GM12874 (cell line): ENCODE measurements around the gene VPS45.

Experiments used
- TF ChIP-seq, protein P1 (sequence below): IDR thresholded peaks from 2 replicates; pipeline ENCODE4 v1.5.1; 2011; ENCODE audit warnings: low read depth, mild to moderate bottlenecking, control low read depth, low read length, moderate library complexity; ENCODE audit not compliant: insufficient read depth

VPS45 gene

GRCh38 chr1:150168960-150169601, 101.5 kb downstream of the VPS45 start:
- TF ChIP-seq, protein P1, sequence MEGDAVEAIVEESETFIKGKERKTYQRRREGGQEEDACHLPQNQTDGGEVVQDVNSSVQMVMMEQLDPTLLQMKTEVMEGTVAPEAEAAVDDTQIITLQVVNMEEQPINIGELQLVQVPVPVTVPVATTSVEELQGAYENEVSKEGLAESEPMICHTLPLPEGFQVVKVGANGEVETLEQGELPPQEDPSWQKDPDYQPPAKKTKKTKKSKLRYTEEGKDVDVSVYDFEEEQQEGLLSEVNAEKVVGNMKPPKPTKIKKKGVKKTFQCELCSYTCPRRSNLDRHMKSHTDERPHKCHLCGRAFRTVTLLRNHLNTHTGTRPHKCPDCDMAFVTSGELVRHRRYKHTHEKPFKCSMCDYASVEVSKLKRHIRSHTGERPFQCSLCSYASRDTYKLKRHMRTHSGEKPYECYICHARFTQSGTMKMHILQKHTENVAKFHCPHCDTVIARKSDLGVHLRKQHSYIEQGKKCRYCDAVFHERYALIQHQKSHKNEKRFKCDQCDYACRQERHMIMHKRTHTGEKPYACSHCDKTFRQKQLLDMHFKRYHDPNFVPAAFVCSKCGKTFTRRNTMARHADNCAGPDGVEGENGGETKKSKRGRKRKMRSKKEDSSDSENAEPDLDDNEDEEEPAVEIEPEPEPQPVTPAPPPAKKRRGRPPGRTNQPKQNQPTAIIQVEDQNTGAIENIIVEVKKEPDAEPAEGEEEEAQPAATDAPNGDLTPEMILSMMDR = peak; percentile 75

- TF ChIP-seq, protein P1 = no peak
Measured at GRCh38 chr1:150171801-150172200, 104.2 kb downstream of the VPS45 start.

- TF ChIP-seq, protein P1 = no peak
Measured at GRCh38 chr1:150173141-150173585, 105.6 kb downstream of the VPS45 start.

DNA sequence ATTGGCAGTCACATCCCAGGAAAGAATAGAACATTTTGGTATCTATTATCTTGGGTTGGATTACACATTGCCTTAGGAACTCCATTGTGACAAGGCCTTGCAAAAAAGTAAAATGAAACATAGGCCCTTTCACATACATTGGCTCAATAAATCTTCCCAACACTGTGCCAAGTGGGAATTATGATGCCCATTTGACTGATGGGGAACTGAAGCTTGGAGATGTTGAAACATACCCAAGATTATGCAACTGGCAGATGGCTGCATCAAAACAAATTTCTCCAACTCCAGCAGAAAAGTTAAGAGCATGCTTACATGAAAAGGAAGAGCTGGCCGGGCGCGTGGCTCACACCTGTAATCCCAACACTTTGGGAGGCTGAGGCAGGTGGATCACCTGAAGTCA, 109.0 kb downstream of the VPS45 start:
- TF ChIP-seq, protein P1 = no peak

DNA sequence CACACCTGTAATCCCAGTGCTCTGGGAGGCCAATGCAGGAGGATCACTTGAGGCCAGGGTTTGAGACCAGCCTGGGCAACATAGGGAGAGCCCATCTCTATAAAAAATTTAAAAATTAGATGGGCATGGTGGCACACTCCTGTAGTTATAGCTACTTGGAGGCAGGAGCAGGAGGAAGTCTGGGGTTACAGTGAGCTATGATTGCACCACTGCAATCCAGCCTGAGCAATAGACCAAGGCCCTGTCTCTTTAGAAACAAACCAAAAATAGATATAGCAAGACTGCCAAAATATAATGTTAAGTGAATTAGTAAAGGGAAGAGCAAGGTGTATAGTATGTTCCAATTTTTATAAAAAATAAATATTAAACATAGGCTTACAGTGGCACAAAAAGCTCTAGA, 111.0 kb downstream of the VPS45 start:
- TF ChIP-seq, protein P1 = no peak

DNA sequence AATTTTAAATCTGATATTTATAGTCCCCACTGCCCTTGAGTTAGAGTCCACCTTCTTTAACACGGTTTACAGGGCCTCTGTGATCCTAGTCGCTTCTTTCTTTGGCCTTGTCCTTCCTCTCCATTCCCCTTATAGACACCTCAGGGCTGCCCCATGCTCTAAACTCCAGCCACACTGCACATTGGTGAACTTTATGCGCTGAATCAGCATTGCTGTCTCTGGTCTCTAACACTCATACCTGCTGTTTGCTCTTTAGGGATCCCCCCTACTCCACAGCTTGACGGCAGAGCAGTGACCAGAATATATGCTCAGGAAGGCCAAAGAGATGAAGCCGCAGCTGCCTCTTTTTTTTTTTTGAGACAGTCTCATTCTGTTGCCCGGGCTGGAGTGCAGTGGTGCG, 112.3 kb downstream of the VPS45 start:
- TF ChIP-seq, protein P1 = no peak

DNA sequence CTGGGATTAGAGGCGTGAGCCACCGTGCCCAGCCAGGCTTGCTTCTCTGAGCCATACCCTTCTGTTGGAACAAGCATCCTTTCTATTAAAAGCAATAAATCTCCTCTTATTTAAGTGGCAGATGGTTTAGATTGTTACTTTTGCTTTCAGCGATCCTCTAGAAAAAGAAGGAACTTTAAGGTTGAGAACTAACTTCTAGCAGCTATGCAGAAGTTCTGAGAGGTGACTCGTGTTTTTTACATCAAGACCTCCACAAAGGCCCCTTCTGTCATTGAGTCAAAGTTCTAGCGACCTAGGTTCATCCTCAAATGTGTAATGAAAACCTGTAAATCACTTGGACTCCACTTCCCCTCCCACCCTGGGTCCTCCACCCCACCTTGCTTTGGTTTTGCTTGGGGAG, 112.9 kb downstream of the VPS45 start:
- TF ChIP-seq, protein P1 = no peak
